Thymus (tissue), 11 donors: ENCODE data around the gene FUCA1. TPM values are rescaled to one million over a fixed set of nuclear protein-coding genes. Genes with fewer than 3 reads are reported as not detected.

Experiments
- DNase-seq, 9 donors: peaks; one replicate each; pipeline ENCODE4 v3.0.0-alpha.2; 2013; ENCODE audit warnings: low spot score in 9 of 9, low read depth in 6 of 9, missing footprints in 1 of 9
- H3K27ac ChIP-seq, 2 donors: one replicate each; pipeline ENCODE4 v1.5.1; 2013; ENCODE audit warnings: control low read depth in 1 of 2, low read depth in 1 of 2, low read length in 1 of 2, mild to moderate bottlenecking in 1 of 2, moderate library complexity in 1 of 2
- H3K27me3 ChIP-seq, 2 donors: one replicate each; pipeline ENCODE4 v1.5.1; 2013; ENCODE audit warnings: low read length in 1 of 2; ENCODE audit not compliant: control insufficient read depth in 2 of 2, insufficient read depth in 1 of 2
- H3K36me3 ChIP-seq, 2 donors: one replicate each; pipeline ENCODE4 v1.5.1; 2013; ENCODE audit warnings: low read length in 1 of 2, mild to moderate bottlenecking in 1 of 2, moderate library complexity in 1 of 2; ENCODE audit not compliant: control insufficient read depth in 2 of 2, insufficient read depth in 2 of 2
- H3K4me1 ChIP-seq, 2 donors: one replicate each; pipeline ENCODE4 v1.5.1; 2013; ENCODE audit warnings: low read length in 2 of 2; ENCODE audit not compliant: control insufficient read depth in 2 of 2, insufficient read depth in 2 of 2
- H3K4me3 ChIP-seq, 2 donors: one replicate each; pipeline ENCODE4 v1.5.1; 2013; ENCODE audit warnings: low read length in 2 of 2, control low read depth in 1 of 2, mild to moderate bottlenecking in 1 of 2
- H3K9me3 ChIP-seq, 2 donors: one replicate each; pipeline ENCODE4 v1.5.1; 2013; ENCODE audit warnings: low read length in 1 of 2, mild to moderate bottlenecking in 1 of 2; ENCODE audit not compliant: control insufficient read depth in 2 of 2, insufficient read depth in 1 of 2
- WGBS: extraction: QIAGEN DNeasy Blood & Tissue Kit; methylation state at CpG from one replicate; pipeline ENCODE4 v1.1.7; 2013; 5-methylcytosine and 5-hydroxymethylcytosine counted together
- polyA plus RNA-seq: library from polyadenylated mRNA; stranded (reverse); fragments of 200-250 nt; gene quantifications from one replicate; pipeline ENCODE4 v1.2.3, GENCODE V29; 2013
- total RNA-seq: library from RNA; stranded (reverse); fragments of 120-200 nt; gene quantifications from one replicate; pipeline ENCODE4 v1.2.4, GENCODE V29; 2013
- donor health status: healthy.

The FUCA1 gene
- total and polyA plus RNA-seq, 2 donors: 25.9 to 39.5 TPM

- Histone ChIP-seq H3K27ac (no peak overlapping the region), H3K4me3 (no peak overlapping the region), H3K9me3 (no peaks in the 10 kb centered on the region), H3K36me3 (peaks cover 49 to 50% of the 10 kb centered on the region in 2 donors), H3K27me3 (no peaks in the 10 kb centered on the region), H3K4me1 (peaks cover 8 to 35% of the 10 kb centered on the region in 2 donors)
- 95% methylated on average over 20 of the region's 20 CpGs for WGBS
- DNase-seq: no peak
Measured at GRCh38 chr1:23797478-23798448, 70.3 kb downstream of the FUCA1 start.

GRCh38 chr1:23796466-23797271 is 71.4 kb downstream of the FUCA1 start:
- Histone ChIP-seq H3K27ac (peak overlapping the region in 1 of 2 donors; percentile 3), H3K4me3 (no peak overlapping the region), H3K4me1 (peaks cover 14 to 34% of the 10 kb centered on the region in 2 donors), H3K9me3 (no peaks in the 10 kb centered on the region), H3K36me3 (peaks cover 42 to 50% of the 10 kb centered on the region in 2 donors), H3K27me3 (no peaks in the 10 kb centered on the region)
- DNase-seq: no peak
- 89% methylated on average over 17 of the region's 17 CpGs for WGBS

GRCh38 chr1:23795676-23796465 is 72.2 kb downstream of the FUCA1 start:
- no peak for DNase-seq
- peaks cover 42 to 50% of the 10 kb centered on the region in 2 donors for H3K36me3 ChIP-seq
- H3K27ac ChIP-seq: peak overlapping the region in 1 of 2 donors; percentile 37
- no peak overlapping the region for H3K4me3 ChIP-seq
- H3K4me1 ChIP-seq: peaks cover 15 to 30% of the 10 kb centered on the region in 2 donors
- H3K27me3 ChIP-seq: no peaks in the 10 kb centered on the region
- whole genome bisulfite sequencing: 94% methylated on average over 16 of the region's 16 CpGs
- H3K9me3 ChIP-seq: peaks cover 0 to 2% of the 10 kb centered on the region in 2 donors

Other genes starting within 250 kb of the FUCA1 start
- 3,178 TPM for gene RPL11, start 176.5 kb downstream of the FUCA1 start, total RNA-seq
- 4,395 TPM for gene RPL11, start 176.5 kb downstream of the FUCA1 start, polyA plus RNA-seq
- 22.1 TPM for gene ELOA, start 124.8 kb downstream of the FUCA1 start, total RNA-seq
- 16.5 TPM for gene ELOA, start 124.8 kb downstream of the FUCA1 start, polyA plus RNA-seq
- 118 TPM for gene PITHD1, start 89.9 kb downstream of the FUCA1 start, total RNA-seq
- gene PITHD1, start 89.9 kb downstream of the FUCA1 start, polyA plus RNA-seq: 89.1 TPM
- gene LYPLA2, start 77.1 kb downstream of the FUCA1 start, total RNA-seq: 47.2 TPM
- 57.7 TPM for gene LYPLA2, start 77.1 kb downstream of the FUCA1 start, polyA plus RNA-seq
- gene GALE, start 67.5 kb downstream of the FUCA1 start, total RNA-seq: 22.1 TPM
- 22.6 TPM for gene GALE, start 67.5 kb downstream of the FUCA1 start, polyA plus RNA-seq
- 34.2 TPM for gene HMGCL, start 42.9 kb downstream of the FUCA1 start, total RNA-seq
- gene HMGCL, start 42.9 kb downstream of the FUCA1 start, polyA plus RNA-seq: 41.6 TPM
- 1.5 TPM for gene CNR2, start 45.1 kb upstream of the FUCA1 start, total RNA-seq
- 1.8 TPM for gene CNR2, start 45.1 kb upstream of the FUCA1 start, polyA plus RNA-seq
- gene PNRC2, start 91.5 kb upstream of the FUCA1 start, total RNA-seq: 143 TPM
- 151 TPM for gene PNRC2, start 91.5 kb upstream of the FUCA1 start, polyA plus RNA-seq
- 145 TPM for gene SRSF10, start 112.0 kb upstream of the FUCA1 start, total RNA-seq
- 106 TPM for gene SRSF10, start 112.0 kb upstream of the FUCA1 start, polyA plus RNA-seq
- gene MYOM3, start 243.8 kb upstream of the FUCA1 start, total RNA-seq: 1.5 TPM
- 0.71 TPM for gene MYOM3, start 243.8 kb upstream of the FUCA1 start, polyA plus RNA-seq